Gastrocnemius medialis (tissue), 4 donors: Measurements from ENCODE around the gene CNGB1. TPM values are rescaled to one million over a fixed set of nuclear protein-coding genes. Genes with fewer than 3 reads are reported as not detected.
"Not testable (repeated sequence)": the region's sequence is repeated elsewhere in the genome, so short reads cannot be mapped to it uniquely, and the experiment has no call there.

Experiments
- ATAC-seq, 2 donors: fragments of 150-250 bp; one replicate each; pipeline ENCODE4 v1.9.1; 2016
- DNase-seq, 2 donors: peaks; one replicate each; pipeline ENCODE4 v3.0.0-alpha.2; 2019
- H3K27ac ChIP-seq, 4 donors: fragments of 200-600 bp; sonication (generic); 1 replicate in 1 of 4; 2 replicates in 3 of 4; pipeline ENCODE4 v1.5.1; 2016 to 2018; ENCODE audit warnings: mild to moderate bottlenecking in 2 of 4, moderate library complexity in 1 of 4
- H3K27me3 ChIP-seq, 3 donors: fragments of 200-600 bp; sonication (generic) in 2 of 3; 1 replicate in 1 of 3; 2 replicates in 2 of 3; pipeline versions ENCODE4 v1.5.1 to v1.6.0; 2016 to 2019; ENCODE audit warnings: mild to moderate bottlenecking in 1 of 3, moderate library complexity in 1 of 3
- H3K36me3 ChIP-seq, 2 donors: fragments of 200-600 bp; sonication (generic) in 1 of 2; one replicate each; pipeline ENCODE4 v1.5.1; 2017 to 2018
- H3K4me1 ChIP-seq, 2 donors: fragments of 200-600 bp; sonication (generic) in 1 of 2; one replicate each; pipeline ENCODE4 v1.5.1; 2016 to 2017; ENCODE audit warnings: mild to moderate bottlenecking in 2 of 2
- H3K4me3 ChIP-seq, 4 donors: fragments of 200-600 bp; sonication (generic) in 3 of 4; 1 replicate in 1 of 4; 2 replicates in 3 of 4; pipeline ENCODE4 v1.5.1; 2016 to 2019; ENCODE audit warnings: mild to moderate bottlenecking in 2 of 4
- H3K9me3 ChIP-seq, 3 donors: fragments of 200-600 bp; sonication (generic) in 2 of 3; 1 replicate in 1 of 3; 2 replicates in 2 of 3; pipeline ENCODE4 v1.5.1; 2016 to 2019
- CTCF ChIP-seq, 5 experiments: fragments of 450-650 bp in 3 of 5; fragments of 200-600 bp in 2 of 5; sonication (generic) in 2 of 5; IDR thresholded peaks in 4 of 5; conservative IDR thresholded peaks in 1 of 5; 1 replicate in 4 of 5; 2 replicates in 1 of 5; pipeline ENCODE4 v1.5.1; 2016 to 2019; ENCODE audit warnings: antibody characterized with exemption in 5 of 5, mild to moderate bottlenecking in 3 of 5, moderate library complexity in 3 of 5
- POLR2A ChIP-seq, 2 donors: fragments of 450-650 bp; IDR thresholded peaks; one replicate each; pipeline ENCODE4 v1.6.1; 2017; ENCODE audit warnings: antibody characterized with exemption in 2 of 2, mild to moderate bottlenecking in 2 of 2, moderate library complexity in 2 of 2
- in situ Hi-C, 4 donors: fragments of 200-750 bp; cut with MboI; loops; one replicate each; pipeline versions ENCODE4 v1.15.0 to v1.8.0; 2017; ENCODE audit warnings: low sequenced_read_pairs in 4 of 4
- intact Hi-C: fragments of 100-400 bp; cut with DNase I; formaldehyde crosslinking; loops from one replicate; pipeline ENCODE4 v1.15.1; 2023; ENCODE audit warnings: low total_unique reads
- total RNA-seq, 4 donors: library from RNA; depleted of rRNA; stranded (reverse); fragments of >200 nt; gene quantifications; one replicate each; pipeline versions ENCODE4 v1.1.0 to v1.2.3, GENCODE V29; 2016

CNGB1 gene
- total RNA-seq, 4 donors from 2014 or later: not detected

GRCh38 chr16:57848181-57848580 lies 122.7 kb downstream of the CNGB1 start:
- H3K4me1 ChIP-seq: no peaks in the 10 kb centered on the region
- no peak for DNase-seq
- H3K4me3 ChIP-seq: no peak overlapping the region
- no peak overlapping the region for H3K27ac ChIP-seq
- TF ChIP-seq POLR2A (IDR thresholded peaks at IDR 0.05): no peak
- no peak for TF ChIP-seq CTCF (IDR thresholded peaks at IDR 0.05 in 4 of 5, conservative IDR thresholded peaks at IDR 0.05 in 1 of 5)
- no peaks in the 10 kb centered on the region for H3K27me3 ChIP-seq
- intact Hi-C loops: no loop called here
- in situ Hi-C loops: no loop called here
- H3K36me3 ChIP-seq: no peaks in the 10 kb centered on the region
- no peak for ATAC-seq
- no peaks in the 10 kb centered on the region for H3K9me3 ChIP-seq

GRCh38 chr16:57846931-57847330 lies 124.0 kb downstream of the CNGB1 start:
- in situ Hi-C loops, H3K4me1 ChIP-seq, H3K27ac ChIP-seq, H3K27me3 ChIP-seq, H3K36me3 ChIP-seq, intact Hi-C loops, DNase-seq, H3K4me3 ChIP-seq, ATAC-seq, H3K9me3 ChIP-seq: not testable (repeated sequence)

- TF ChIP-seq CTCF (IDR thresholded peaks at IDR 0.05 in 4 of 5, conservative IDR thresholded peaks at IDR 0.05 in 1 of 5) (no peak), POLR2A (IDR thresholded peaks at IDR 0.05) (no peak)
- Histone ChIP-seq H3K27ac (no peak overlapping the region), H3K36me3 (no peaks in the 10 kb centered on the region), H3K27me3 (no peaks in the 10 kb centered on the region), H3K4me3 (no peak overlapping the region), H3K9me3 (no peaks in the 10 kb centered on the region), H3K4me1 (no peaks in the 10 kb centered on the region)
- intact Hi-C loops (no loop called here), in situ Hi-C loops (no loop called here)
- DNase-seq: no peak
- no peak for ATAC-seq
Measured at GRCh38 chr16:57846078-57846697, 124.7 kb downstream of the CNGB1 start.

GRCh38 chr16:57845115-57845514 lies 125.8 kb downstream of the CNGB1 start:
- intact Hi-C loops (no loop called here), in situ Hi-C loops (no loop called here)
- Histone ChIP-seq H3K4me1 (no peaks in the 10 kb centered on the region), H3K9me3 (no peaks in the 10 kb centered on the region), H3K27me3 (no peaks in the 10 kb centered on the region), H3K27ac (no peak overlapping the region), H3K36me3 (no peaks in the 10 kb centered on the region), H3K4me3 (no peak overlapping the region)
- TF ChIP-seq CTCF (IDR thresholded peaks at IDR 0.05 in 4 of 5, conservative IDR thresholded peaks at IDR 0.05 in 1 of 5) (no peak), POLR2A (IDR thresholded peaks at IDR 0.05) (no peak)
- ATAC-seq: no peak
- no peak for DNase-seq

GRCh38 chr16:57844416-57845030 lies 126.4 kb downstream of the CNGB1 start:
- in situ Hi-C loops: no loop called here

More at GRCh38 chr16:57844416-57845030, 126.4 kb downstream of the CNGB1 start:
- intact Hi-C loops: no loop called here
- Histone ChIP-seq H3K27ac (no peak overlapping the region), H3K36me3 (no peaks in the 10 kb centered on the region), H3K4me1 (no peaks in the 10 kb centered on the region), H3K4me3 (no peak overlapping the region), H3K27me3 (no peaks in the 10 kb centered on the region), H3K9me3 (no peaks in the 10 kb centered on the region)
- TF ChIP-seq CTCF (IDR thresholded peaks at IDR 0.05 in 4 of 5, conservative IDR thresholded peaks at IDR 0.05 in 1 of 5) (no peak), POLR2A (IDR thresholded peaks at IDR 0.05) (no peak)
- no peak for ATAC-seq
- no peak for DNase-seq
